Measurements from ENCODE around the gene CHID1. TPM values are rescaled to one million over a fixed set of nuclear protein-coding genes. Genes with fewer than 3 reads are reported as not detected.

Gene CHID1
- total and polyA plus RNA-seq, 3 donors from 2014 or later, result 134 to 176 (median 146) TPM

- intact Hi-C loops (cut with DNase I; ENCODE audit: low total_unique reads), result no loop called here
These were observed 40.2 kb downstream of the CHID1 start for GRCh38 chr11:870418-870817.

GRCh38 chr11:870127-870413 is 40.5 kb downstream of the CHID1 start:
- intact Hi-C loops (cut with DNase I; ENCODE audit: low total_unique reads), result no loop called here
- no peaks in the 10 kb centered on the region for H3K4me1 ChIP-seq
- 54 to 100% methylated on average over 1 to 8 of the region's 8 CpGs for WGBS, 2 donors
- H3K27me3 ChIP-seq, result no peaks in the 10 kb centered on the region
- H3K4me3 ChIP-seq, result no peak overlapping the region
- H3K9me3 ChIP-seq, result no peaks in the 10 kb centered on the region
- no peak for DNase-seq
- no peak overlapping the region for H3K27ac ChIP-seq
- no peak for TF ChIP-seq POLR2A (IDR thresholded peaks at IDR 0.05)
- no peaks in the 10 kb centered on the region for H3K36me3 ChIP-seq (ENCODE audit: low read depth, missing control alignments)

More at GRCh38 chr11:870418-870817, 40.2 kb downstream of the CHID1 start:
- TF ChIP-seq POLR2A (IDR thresholded peaks at IDR 0.05), result no peak
- TF ChIP-seq CTCF (IDR thresholded peaks at IDR 0.05), result no peak
- Histone ChIP-seq H3K27me3 (no peaks in the 10 kb centered on the region), H3K9me3 (no peaks in the 10 kb centered on the region), H3K36me3 (ENCODE audit: low read depth, missing control alignments) (no peaks in the 10 kb centered on the region), H3K4me3 (no peak overlapping the region), H3K27ac (no peak overlapping the region), H3K4me1 (no peaks in the 10 kb centered on the region)
- WGBS, 2 donors, result 87 to 92% methylated on average over 6 to 8 of the region's 8 CpGs
- DNase-seq, result no peak

- H3K4me1 ChIP-seq, result no peaks in the 10 kb centered on the region
- no peaks in the 10 kb centered on the region for H3K27me3 ChIP-seq
- DNase-seq, result no peak
- no peaks in the 10 kb centered on the region for H3K36me3 ChIP-seq (ENCODE audit: low read depth, missing control alignments)
- no peak for TF ChIP-seq POLR2A (IDR thresholded peaks at IDR 0.05)
- TF ChIP-seq CTCF (IDR thresholded peaks at IDR 0.05), result no peak
- 85% methylated on average over 24 of the region's 25 CpGs; no CpG with 5 or more reads in 1 of the 2 donors for WGBS, 2 donors
- intact Hi-C loops (cut with DNase I; ENCODE audit: low total_unique reads), result no loop called here
- no peaks in the 10 kb centered on the region for H3K9me3 ChIP-seq
- no peak overlapping the region for H3K27ac ChIP-seq
- no peak overlapping the region for H3K4me3 ChIP-seq
These were observed 41.0 kb downstream of the CHID1 start for GRCh38 chr11:869399-870126.

DNA sequence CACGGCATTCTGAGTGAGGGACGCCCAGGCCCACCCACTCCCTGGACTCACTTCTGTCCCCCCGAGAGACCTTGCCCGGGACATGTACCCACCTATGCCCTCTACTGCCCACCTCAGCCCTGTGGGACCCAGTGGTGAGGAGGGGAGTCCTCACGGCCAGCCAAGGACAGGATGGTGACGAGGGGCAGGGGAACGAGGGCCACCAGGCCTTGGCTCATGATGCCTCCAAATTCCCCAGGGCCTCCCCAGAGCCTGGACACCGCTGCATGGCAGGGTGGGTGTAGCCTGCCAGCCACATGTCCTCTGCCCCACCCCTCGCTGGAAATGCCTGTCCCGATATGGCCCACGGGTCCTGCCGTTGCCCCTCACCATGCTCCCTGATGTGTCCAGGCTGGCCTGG is 41.8 kb downstream of the CHID1 start:
- intact Hi-C loops (cut with DNase I; ENCODE audit: low total_unique reads), result no loop called here
- DNase-seq, result no peak
- Histone ChIP-seq H3K36me3 (ENCODE audit: low read depth, missing control alignments) (no peaks in the 10 kb centered on the region), H3K27me3 (no peaks in the 10 kb centered on the region), H3K9me3 (no peaks in the 10 kb centered on the region), H3K4me1 (no peaks in the 10 kb centered on the region), H3K4me3 (no peak overlapping the region), H3K27ac (no peak overlapping the region)
- TF ChIP-seq POLR2A (IDR thresholded peaks at IDR 0.05), result no peak
- TF ChIP-seq CTCF (IDR thresholded peaks at IDR 0.05), result no peak
- 81 to 100% methylated on average over 8 to 9 of the region's 12 CpGs for WGBS, 2 donors

DNA sequence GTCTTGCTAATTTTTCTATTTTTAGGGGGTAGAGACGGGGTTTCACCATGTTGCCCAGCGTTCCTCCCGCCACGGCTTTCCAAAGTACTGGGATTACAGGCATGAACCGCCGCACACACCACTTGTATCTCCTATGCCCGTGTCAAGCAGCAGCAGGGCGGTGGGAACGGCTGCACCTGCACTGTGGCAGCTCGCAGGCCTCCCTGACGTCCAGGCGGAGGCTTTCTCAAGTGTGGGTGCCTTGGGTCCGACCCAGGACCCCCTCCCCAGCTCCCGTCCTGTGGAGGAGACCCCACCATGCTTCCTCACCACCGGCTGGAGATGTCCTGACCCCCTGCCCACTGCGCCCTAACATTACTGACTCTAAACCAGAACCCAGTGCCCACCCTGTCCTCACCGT is 42.2 kb downstream of the CHID1 start:
- no peaks in the 10 kb centered on the region for H3K9me3 ChIP-seq
- no peak overlapping the region for H3K27ac ChIP-seq
- no peak for DNase-seq
- H3K4me3 ChIP-seq, result no peak overlapping the region
- WGBS, 2 donors, result 91 to 93% methylated on average over 17 of the region's 17 CpGs
- no peaks in the 10 kb centered on the region for H3K4me1 ChIP-seq
- no peaks in the 10 kb centered on the region for H3K36me3 ChIP-seq (ENCODE audit: low read depth, missing control alignments)
- TF ChIP-seq CTCF (IDR thresholded peaks at IDR 0.05), result no peak
- intact Hi-C loops (cut with DNase I; ENCODE audit: low total_unique reads), result no loop called here
- no peaks in the 10 kb centered on the region for H3K27me3 ChIP-seq
